DMS 273 (cell line): ENCODE measurements around the gene RNF152.
"Not testable (repeated sequence)": the region's sequence is repeated elsewhere in the genome, so short reads cannot be mapped to it uniquely, and the experiment has no call there.

Source experiments
- DNase-seq: peaks from one replicate; lab custom pipeline; 2025; ENCODE audit not compliant: unreplicated experiment; lab: John Stamatoyannopoulos, UW

Gene RNF152

DNA sequence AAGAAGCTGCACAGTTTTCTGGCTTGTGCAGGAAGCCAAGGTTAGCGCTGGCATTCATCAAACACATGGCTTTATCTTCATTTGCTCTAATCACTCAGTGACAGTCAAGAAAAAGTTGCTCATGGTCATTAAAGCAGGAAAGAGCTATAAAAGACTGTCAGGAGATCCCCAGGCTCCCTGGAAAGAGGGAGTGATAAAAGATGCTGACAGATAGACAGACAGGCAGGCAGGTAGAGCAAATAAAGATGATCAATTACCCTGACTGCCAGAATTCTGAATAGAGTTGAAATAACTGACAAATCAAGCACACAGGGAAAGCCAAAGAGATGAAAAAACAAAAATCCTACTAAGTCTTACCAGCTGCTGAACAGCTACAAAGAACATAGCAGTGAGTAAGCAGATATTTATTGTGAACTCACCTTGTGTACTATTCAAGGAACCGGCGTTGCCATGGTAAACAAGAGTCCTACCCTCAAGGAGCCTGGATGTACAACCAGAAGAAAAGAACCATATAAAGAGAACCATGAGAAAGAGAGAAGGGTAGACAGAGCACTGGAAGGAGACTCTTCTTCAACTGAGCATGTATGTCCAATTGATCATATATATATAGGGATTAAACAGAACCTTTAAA is 68.0 kb downstream of the RNF152 start:
- DNase-seq: no peak

DNA sequence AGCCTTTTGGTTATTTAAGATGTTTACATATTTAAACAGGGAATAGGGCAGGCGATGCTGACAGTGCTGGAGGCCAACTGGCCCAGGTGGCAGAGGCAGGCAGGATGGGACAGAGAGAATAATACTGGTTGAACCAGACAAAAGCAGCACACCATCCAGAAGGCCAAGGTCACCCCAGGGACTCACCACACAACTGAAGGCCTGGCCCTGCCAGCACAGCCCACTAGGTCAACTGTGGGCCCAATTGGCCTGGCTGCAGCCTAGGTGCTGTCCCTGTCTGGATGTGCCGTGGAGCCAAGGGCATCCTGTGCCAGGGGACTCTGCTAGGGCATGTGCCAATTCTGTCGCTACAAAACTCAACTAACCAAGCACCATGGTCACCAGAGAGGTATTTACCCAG is 69.2 kb downstream of the RNF152 start:
- DNase-seq: no peak

DNA sequence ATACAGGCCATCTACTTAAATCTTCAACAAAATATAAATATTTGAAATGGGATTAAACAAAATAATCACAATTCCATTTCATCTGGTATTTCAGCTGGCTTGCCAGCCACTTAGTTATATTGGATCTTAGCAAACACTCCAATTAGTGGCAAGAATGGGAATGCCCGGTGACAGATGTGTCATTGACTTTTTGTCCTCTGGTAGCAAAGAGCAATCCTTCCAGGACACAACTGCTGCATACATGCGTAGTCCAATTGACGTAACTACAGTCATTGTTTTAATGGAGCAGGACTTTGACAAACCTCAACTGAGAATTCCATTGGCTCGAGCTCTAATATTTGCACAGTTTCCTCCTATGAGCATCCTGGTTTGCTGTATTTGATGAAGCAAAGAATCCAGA is 69.9 kb downstream of the RNF152 start:
- DNase-seq: no peak

DNA sequence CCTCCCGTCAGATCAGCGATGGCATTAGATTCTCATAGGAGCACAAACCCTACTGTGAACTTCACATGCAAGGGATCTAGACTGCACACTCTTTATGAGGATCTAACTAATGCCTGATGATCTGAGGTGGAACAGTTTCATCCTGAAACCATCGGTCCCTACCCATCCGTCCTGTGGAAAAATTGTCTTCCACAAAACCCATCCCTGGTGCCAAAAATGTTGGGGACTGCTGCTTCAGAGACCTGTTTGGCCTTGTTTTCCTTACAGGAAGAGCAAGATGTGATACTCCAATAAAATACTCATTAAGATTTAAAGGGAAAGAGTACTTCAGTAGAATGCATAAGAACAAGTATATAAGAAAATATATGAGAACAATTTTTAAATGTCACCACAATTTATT is 71.1 kb downstream of the RNF152 start:
- no peak for DNase-seq

DNA sequence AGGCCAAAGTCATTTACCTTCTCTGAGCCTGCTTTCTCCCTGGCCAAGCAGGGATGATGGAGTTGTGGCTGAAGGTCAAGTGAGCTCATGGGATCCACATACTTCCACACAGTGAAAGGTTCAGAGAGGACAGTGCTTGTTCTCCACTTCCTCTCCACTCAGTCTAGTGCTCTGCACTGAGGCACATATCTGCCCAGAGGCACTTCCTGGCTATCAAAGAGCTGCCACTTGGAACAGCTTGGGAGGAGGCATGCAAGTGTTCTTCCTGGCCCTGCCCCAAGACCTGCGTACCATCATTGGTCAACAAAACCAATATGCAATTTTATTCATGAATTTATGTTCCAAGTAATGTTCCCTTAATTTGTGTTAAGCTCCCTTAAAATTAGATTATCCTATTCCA is 71.9 kb downstream of the RNF152 start:
- DNase-seq: no peak

DNA sequence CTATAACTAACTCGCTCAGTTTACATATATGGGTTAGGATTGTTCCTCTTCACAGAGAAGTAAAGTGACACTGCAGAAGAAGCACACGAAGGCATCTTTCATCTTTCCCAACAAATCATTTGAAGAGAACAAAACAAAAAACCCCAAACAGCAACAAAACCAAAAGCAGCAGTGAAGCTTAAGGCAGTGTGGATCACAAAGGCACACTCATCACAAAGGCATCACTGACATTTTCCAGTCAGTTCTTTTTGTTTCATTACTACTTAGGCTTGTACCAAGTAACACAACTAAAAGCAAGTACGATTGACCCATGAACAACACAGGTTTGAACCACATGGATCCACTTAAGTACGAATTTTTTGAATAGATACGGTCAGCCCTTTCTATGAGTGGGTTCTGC is 75.7 kb downstream of the RNF152 start:
- DNase-seq: no peak

DNA sequence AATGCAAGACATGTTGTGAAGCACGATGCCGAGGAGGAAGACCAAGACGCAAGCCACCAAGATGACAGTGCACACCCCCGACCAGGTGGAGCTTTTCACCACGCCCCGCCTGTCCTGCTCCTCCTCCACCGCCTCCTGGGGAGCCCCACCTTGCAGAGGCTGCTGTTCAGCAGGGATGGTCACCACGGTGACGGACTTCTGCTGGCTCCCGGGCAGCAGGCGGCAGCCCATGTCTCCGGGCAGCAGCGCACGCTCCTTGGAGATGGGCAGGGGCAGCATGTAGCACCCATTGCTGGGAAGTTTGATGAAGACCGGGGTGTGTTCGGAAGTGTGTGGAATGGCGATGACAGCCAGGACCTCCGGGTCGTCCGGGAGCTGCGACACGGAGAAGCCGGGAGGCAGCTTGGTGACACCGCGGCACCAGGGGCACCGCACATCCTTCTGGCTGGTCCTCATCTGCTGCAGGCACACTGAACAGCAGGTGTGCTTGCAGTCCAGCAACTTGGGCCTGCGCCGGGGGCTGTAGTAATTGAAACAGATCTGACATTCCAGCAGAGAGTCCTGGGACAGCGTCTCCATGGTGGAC is 76.8 kb downstream of the RNF152 start:
- no peak for DNase-seq

DNA sequence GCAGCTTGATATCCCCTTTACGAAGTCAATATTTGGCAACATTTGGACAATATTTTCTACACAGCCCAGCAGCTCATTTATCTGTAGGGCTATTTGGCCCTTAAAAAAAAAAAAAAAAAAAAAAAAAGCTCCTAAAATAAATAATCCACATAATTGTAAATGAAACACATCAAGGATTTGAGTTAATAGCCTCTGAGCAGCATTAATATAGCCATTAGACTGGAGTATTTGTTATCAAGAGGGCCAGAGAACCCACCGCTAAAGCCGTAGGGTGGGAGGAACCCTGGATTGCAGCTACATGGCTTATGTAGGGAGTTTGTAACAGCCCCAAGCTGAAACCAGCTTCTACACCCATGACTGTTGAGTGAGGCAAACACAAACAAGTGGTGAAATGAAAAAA is 84.5 kb downstream of the RNF152 start:
- DNase-seq: no peak

DNA sequence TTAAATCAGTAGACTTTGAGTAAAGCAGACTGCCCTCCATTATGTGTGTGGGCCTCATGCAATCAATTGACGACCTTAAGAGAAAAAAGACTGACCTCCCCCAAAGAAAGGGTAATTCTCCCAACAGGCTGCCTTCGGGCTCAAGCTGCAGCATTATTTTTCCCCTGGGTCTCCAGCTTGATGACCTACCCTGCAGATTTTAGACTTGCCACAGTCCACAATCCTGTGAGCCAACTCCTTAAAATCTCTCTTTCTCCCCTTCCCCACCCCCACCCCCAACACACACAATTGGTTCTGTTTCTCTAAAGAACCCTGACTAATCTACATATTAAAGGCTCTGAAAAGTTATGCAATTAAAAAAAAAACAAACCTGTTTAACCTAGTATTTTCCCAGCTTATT is 89.4 kb downstream of the RNF152 start:
- DNase-seq: no peak

DNA sequence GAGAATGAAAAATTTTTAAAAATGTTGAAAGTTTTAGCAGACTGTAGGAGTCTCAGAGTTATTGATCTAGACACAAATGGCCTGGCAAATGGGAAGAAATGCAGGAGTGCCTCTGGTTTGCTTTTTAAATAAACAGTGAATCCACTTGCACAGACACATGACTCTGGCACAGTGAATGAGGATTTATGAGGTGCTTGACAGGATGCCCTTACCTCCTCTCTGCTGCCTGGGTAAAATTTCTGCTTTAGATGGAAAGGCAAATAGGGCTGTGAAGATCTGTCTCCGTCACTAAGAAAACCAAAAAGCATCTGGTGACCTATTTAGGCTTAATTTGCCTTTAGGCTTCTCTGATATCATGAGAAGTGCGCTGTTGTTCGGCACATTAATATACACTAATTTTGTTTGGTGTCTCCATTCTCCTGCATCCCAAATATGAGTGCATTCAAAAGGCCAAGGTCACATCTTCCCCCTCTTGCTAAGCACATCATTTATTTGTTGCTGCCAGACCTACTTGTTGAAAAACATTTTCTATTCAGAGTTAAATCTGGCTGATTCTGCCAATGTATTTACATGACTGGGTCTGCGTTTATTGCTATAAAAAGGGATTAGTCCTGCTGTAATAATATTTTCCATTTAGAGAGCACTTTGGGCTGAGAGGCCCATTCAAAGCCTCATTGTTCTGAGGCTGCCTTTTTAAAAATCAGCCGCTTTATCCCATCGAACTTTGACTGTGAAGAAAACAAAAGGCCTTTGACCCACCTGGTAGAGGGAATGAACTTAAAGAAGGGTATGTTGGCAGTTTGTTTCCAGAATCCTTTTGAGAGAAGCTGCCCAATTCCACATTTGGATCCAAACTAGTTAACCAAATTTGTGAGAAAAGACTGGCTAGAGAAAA is 94.9 kb downstream of the RNF152 start:
- no peak for DNase-seq

DNA sequence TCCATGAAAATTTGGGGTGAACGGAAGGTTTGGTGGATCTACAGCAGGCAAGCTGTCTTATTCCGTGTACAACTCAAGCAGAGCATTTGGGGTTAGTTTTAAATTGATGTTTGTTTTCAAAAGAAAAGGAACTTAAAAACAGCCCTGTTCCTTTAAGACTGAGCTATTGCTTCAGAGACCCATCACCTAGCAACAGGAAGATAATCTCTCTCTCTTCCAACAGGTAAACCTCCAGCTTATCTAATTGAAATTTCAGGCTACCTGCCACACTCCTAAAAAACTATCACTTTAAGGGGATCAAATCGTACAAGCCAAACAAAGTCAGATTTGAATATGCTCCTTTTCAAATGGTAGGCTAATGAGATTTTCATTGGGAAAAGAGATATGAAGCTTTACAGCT is 101.8 kb downstream of the RNF152 start:
- no peak for DNase-seq

DNA sequence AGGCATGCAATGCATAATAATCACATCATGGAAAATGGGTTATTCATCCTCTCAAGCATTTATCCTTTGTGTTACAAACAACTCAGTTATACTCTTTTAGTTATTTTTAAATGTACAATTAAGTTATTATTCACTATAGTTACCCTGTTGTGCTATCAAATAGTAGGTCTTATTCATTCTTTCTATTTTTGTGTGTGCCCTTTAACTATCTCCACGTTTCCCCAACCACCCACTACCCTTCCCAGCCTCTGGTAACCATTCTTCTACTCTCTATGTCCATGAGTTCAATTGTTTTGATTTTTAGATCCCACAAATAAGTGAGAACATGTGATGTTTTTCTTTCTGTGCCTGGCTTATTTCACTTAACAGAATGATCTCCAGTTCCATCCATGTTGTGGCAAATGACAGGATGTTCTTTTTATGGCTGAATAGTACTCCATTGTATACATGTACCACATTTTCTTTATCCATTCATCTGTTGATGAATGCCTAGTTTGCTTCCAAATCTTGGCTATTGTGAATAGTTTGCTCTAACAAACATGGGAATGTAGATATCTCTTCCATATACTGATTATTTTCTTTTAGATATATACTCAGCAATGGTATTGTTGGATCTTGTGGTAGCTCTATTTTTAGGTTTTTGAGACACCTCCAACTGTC is 105.7 kb downstream of the RNF152 start:
- DNase-seq: not testable (repeated sequence)

DNA sequence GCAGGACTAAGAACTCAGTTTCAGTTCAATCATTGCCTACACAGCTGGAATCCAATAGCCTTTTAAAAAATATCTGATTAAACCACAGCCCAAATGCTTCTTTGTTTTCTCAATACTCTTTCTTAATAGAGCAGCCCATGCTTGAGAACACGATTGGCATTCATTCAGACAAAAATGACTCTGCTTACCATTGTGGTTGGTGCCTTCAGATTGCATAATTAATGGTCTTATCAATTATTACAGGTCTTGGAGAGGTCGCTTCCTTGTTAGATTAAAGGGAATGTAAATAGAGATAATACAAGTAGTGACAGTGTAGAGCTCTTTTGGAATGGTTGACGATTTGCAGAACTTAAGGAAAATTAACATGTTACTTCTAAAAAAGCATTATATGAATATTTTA is 107.2 kb downstream of the RNF152 start:
- no peak for DNase-seq

DNA sequence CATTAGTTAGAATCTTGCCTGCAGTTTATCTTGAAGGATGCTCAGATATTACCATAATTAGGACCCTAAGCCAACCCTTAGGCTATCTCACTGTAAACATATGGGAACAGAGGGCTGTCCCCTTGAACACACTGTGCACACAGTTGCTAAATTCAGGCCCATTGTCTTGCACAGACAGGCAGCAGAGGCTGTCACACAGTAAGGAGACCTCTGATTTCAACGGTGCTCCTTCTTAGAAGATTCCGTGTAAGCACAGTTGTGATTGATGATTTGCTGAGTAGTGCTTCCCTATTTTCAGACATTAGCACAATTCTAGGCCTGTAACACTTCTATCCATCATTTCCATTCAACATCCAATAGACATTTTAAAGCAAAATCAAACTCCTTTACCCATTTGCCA is 108.0 kb downstream of the RNF152 start:
- no peak for DNase-seq

DNA sequence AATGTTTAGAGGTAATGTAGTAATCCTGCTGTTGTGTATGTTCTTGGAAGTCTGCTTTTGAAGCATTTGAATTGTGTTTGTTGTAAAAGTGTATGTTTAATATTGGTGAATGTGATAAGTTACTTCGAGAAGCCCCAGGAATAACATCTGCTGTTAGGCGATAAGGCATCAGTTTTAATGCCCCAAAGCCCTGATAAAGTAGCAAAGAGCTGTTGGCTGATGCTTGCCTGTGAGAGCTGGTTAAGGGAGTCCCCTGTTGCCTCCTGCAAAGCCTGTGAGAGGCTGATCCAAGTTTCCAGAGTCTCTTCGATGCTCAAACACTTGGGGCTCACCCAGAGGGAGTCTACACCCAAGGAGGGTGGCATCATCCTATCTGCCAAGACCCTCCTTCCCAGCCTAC is 110.3 kb downstream of the RNF152 start:
- no peak for DNase-seq

DNA sequence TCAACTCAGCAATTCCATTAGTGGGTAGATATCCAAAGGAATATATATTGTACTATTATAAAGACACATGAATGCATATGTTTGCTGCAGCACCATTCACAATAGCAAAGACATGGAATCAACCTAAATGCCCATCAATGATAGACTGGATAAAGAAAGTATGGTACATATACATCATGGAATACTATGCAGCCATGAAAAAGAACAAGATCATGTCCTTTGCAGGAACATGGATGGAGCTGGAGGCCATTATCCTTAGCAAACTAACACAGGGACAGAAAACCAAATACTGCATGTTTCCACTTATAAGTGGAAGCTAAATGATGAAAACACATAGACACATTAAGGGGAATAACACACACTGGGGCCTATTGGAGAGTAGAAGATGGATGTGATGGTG is 116.6 kb downstream of the RNF152 start:
- not testable (repeated sequence) for DNase-seq

DNA sequence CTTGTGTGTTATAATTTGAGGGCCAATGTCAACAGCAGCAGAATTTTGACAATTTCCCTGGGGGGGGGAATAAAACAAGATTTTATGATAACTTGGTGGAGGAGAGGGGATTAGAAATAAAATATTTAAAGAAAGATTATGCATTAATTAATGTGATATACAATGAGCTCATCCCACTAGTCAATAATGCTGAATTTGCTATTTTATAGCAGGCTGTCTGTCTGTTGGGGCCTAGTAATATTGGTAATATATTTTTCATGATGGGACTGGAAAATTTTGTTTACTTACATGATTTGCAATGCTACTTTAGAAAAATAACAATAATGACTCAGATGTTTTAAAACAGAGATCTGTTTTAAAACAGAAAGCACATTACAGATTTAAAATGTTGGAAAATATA is 118.0 kb downstream of the RNF152 start:
- DNase-seq: no peak

DNA sequence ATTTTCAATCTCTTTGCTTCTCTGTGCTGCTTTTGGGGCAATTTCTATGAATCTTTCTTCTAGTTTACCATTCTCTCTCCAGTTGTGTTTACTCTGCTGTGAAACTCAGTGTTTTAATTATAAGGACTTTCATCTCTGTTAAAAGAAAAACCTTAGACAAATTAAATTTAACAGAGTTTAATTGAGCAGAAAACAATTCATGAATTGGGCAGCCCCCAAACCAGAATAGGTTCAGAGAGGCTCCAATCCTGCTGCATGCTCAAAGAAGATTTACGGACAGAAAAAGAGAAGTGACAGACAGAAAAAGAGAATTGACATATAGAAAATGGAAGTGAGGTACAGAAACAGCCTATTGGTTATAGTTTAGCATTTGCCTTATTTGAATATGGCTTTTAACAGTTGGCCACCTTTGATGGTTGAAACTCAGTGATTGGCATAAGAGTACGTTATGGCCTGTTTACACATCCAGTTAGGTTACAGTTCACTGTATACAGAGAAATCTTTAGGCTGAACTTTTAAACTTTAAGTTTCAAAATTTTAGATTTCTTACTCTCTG is 120.4 kb downstream of the RNF152 start:
- DNase-seq: no peak

DNA sequence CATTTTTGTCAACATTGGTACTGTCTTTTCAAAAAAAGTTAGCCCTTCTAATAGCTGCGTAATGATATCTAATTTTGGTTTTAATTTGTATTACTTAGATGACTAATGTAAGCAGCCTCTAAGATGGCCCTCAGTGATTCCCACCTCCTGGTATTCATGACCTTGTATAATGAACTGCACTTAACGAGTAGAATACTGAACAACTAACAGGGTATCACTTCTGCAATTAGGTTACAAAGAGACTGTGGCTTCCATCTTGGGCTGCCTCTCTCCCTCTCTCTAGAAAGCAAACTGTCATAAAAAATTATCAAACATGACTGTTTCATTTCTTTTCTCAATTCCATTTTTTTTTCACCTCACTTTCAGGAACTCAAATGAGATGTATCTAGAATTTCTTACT is 120.9 kb downstream of the RNF152 start:
- no peak for DNase-seq

DNA sequence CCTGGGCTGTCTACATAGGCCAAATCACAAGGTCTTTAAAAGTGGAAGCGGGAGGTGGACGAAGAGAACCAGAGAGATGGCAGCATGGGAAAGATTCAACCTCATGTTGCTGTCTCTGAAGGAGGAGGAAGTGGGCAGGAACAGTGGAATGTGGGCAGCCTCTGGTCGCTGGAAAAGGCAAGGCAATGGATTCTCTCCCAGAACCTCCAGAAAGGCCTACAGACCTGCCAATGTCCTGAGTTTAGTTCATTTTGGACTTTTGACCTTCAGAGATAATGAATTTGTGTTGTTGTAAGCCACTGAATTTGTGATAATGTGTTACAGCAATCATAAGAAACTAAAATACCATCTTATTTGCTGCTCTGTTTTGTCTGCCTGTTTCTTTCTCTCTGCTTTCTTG is 122.5 kb downstream of the RNF152 start:
- no peak for DNase-seq

DNA sequence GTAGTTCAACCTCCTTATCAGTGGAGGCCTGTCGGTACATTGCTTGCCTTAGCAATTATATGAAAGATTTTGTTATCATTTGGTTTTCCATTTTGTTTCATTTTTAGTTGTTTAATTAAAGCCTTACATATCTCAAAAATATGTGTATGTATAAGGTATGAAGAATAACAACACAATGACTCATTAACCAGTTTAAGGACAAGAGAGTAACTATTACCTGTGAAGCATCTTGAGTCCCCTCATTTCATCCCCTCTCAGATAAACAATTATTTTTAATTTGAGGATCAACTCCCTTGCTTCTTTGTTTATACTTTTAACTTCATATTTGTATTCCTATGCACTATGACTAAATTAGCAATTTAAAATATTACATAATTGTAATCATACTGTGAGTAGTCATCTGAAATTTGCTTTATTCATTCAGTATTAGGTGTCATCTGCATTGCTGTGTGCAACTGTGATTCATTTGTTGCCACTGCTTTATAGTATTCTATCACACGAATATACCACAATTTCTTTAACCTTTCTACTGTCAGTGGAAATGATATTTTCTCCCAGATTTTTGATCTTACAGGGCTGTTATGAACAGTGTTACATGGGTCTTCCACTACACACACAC is 126.4 kb downstream of the RNF152 start:
- DNase-seq: no peak
